H1 (cell line): Measurements from ENCODE around the gene BRCA1.
"Not testable (repeated sequence)": the region's sequence is repeated elsewhere in the genome, so short reads cannot be mapped to it uniquely, and the experiment has no call there.

ENCODE experiments used
- CEBPB ChIP-seq: IDR thresholded peaks from 2 replicates; pipeline ENCODE4 v1.6.1; 2012; ENCODE audit warnings: low read depth, low read length
- CHD7 ChIP-seq: fragments of 300-600 bp; sonication (generic); IDR thresholded peaks from 2 replicates; pipeline ENCODE4 v1.7.1; 2012; ENCODE audit warnings: low read length, moderate library complexity, mild to moderate bottlenecking, inconsistent platforms; ENCODE audit not compliant: insufficient replicate concordance
- CTCF ChIP-seq, 3 experiments: IDR thresholded peaks; 1 replicate in 2 of 3; 2 replicates in 1 of 3; pipeline versions ENCODE4 v1.5.1 to v1.6.1; 2011; ENCODE audit warnings: low read length in 3 of 3, mild to moderate bottlenecking in 3 of 3, inconsistent platforms in 2 of 3, low read depth in 1 of 3, moderate library complexity in 1 of 3; ENCODE audit not compliant: insufficient read depth in 1 of 3; ENCODE audit errors: control extremely low read depth in 1 of 3
- EGR1 ChIP-seq: IDR thresholded peaks from 2 replicates; pipeline ENCODE4 v1.6.1; 2011; ENCODE audit warnings: low read depth, low read length, borderline replicate concordance
- EP300 ChIP-seq, 2 experiments: IDR thresholded peaks; 1 replicate in 1 of 2; 2 replicates in 1 of 2; pipeline ENCODE4 v1.6.1; 2011 to 2012; ENCODE audit warnings: low read depth in 2 of 2, low read length in 2 of 2, mild to moderate bottlenecking in 2 of 2, borderline replicate concordance in 1 of 2, inconsistent platforms in 1 of 2, moderate library complexity in 1 of 2
- HDAC6 ChIP-seq: IDR thresholded peaks from one replicate; pipeline ENCODE4 v1.7.1; 2012; ENCODE audit warnings: low read depth, mild to moderate bottlenecking, inconsistent platforms, low read length, moderate library complexity
- JUN ChIP-seq: IDR thresholded peaks from 2 replicates; pipeline ENCODE4 v1.6.1; 2011; ENCODE audit warnings: low read depth, mild to moderate bottlenecking, improper control_type of control experiment, low read length
- MAFK ChIP-seq: IDR thresholded peaks from 2 replicates; pipeline ENCODE4 v1.6.1; 2012; ENCODE audit warnings: low read depth, mild to moderate bottlenecking, improper control_type of control experiment, low read length
- MAX ChIP-seq: IDR thresholded peaks from 2 replicates; pipeline ENCODE4 v1.6.1; 2012; ENCODE audit warnings: inconsistent platforms
- POLR2A ChIP-seq, 2 experiments: IDR thresholded peaks; 1 replicate in 1 of 2; 2 replicates in 1 of 2; pipeline ENCODE4 v1.6.1; 2011; ENCODE audit warnings: low read depth in 2 of 2, low read length in 2 of 2, mild to moderate bottlenecking in 2 of 2; ENCODE audit errors: control extremely low read depth in 1 of 2
- SP1 ChIP-seq: IDR thresholded peaks from 2 replicates; pipeline ENCODE4 v1.6.1; 2011; ENCODE audit warnings: low read depth, low read length

- not testable (repeated sequence) for TF ChIP-seq CTCF (IDR thresholded peaks at IDR 0.05; ENCODE audit: control extremely low read depth in 1 of 3, insufficient read depth in 1 of 3, low read depth in 1 of 3, low read length in 3 of 3); JUN; POLR2A (IDR thresholded peaks at IDR 0.05; ENCODE audit: control extremely low read depth in 1 of 2, low read depth in 2 of 2, low read length in 2 of 2); CHD7; MAFK; SP1; MAX; HDAC6; EGR1; EP300 (IDR thresholded peaks at IDR 0.05; ENCODE audit: borderline replicate concordance in 1 of 2, low read depth in 2 of 2, low read length in 2 of 2); CEBPB
Measured at GRCh38 chr17:43136574-43136973, 11.4 kb upstream of the BRCA1 start.
